ENCODE results near the gene SMCO4.
"Not testable (repeated sequence)": the region's sequence is repeated elsewhere in the genome, so short reads cannot be mapped to it uniquely, and the experiment has no call there.

Gene SMCO4

GRCh38 chr11:93559681-93560080 lies 16.5 kb upstream of the SMCO4 start:
- no peak for DNase-seq

- no peak for DNase-seq
Measured at GRCh38 chr11:93552874-93553273, 9.7 kb upstream of the SMCO4 start.

- DNase-seq = no peak
Measured at GRCh38 chr11:93549976-93550375, 6.8 kb upstream of the SMCO4 start.

DNA sequence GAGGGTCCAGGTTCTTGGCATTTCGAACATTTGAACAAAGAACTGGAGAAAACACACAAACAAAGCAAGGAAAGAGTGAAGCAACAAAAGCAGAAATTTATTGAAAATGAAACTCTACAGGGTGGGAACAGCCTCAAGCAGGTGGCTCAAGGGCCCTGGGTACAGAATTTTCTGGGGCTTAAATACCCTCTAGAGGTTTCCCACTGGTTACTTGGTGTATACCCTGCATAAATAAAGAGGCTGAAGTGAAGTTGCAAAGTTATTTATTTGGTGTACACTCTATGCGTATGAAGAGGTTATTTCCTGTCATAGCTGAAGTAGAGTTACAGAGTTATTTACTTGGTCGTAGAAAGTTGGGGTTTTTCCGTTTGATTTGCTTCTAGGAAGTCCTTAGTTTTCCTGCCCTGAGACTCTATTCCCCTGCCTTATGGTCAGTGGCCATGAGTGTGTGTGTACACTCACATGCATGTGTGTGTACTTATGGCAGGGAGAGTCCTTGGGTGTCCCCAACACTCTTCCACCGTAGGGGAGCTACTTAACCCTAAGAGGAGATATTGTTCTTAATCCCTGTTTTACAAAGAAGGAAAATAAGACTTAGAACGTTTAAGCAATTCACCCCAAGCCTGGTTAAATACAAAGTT lies 5.6 kb upstream of the SMCO4 start:
- DNase-seq = no peak

DNA sequence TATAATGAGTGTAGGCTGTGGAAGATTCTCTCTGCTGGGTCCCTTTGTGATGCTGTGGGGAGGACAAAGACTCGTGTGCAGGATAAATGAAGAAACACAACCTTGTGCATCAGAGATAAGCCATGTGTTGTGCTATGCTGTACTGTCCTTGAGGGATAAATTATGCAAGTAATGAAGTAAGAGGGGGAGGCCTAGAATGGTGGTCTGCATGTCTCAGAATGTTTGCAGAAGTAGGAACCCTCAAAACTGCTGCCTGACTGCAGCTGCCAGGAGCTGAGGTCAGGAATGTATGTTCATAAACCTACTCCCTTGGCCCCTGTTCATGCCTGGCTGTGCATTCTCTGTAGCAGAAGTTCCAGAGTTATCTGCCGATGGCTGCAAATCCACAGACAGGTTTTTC lies 4.6 kb upstream of the SMCO4 start:
- DNase-seq = no peak

GRCh38 chr11:93547028-93547427 lies 3.8 kb upstream of the SMCO4 start:
- no peak for DNase-seq

GRCh38 chr11:93545566-93545965 lies 2.4 kb upstream of the SMCO4 start:
- no peak for DNase-seq

DNA sequence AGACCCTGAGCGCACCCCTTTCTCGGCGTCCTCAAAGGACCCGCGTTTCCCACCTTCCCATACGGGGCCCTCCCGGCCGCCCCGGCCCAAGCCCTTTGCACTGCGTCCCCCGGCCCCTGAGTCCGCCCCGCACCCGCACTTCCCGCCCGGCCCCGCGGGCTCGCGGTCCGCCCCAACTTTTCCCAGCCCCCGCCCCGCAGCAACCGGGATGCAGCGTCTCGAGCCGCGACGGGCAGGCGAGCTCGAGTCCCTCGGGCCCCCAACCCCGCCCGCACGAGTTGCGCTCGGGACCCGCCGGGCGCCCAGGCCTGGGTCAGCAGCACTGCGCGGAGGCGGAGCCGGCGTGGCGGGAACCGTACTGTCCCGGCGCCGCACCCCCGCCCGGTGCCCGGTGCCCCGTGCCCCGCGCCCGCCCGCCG lies 371 bp downstream of the SMCO4 start:
- no peak for DNase-seq

- peak; percentile 72 for DNase-seq
Measured at GRCh38 chr11:93541884-93542810, 1.0 kb downstream of the SMCO4 start.

DNA sequence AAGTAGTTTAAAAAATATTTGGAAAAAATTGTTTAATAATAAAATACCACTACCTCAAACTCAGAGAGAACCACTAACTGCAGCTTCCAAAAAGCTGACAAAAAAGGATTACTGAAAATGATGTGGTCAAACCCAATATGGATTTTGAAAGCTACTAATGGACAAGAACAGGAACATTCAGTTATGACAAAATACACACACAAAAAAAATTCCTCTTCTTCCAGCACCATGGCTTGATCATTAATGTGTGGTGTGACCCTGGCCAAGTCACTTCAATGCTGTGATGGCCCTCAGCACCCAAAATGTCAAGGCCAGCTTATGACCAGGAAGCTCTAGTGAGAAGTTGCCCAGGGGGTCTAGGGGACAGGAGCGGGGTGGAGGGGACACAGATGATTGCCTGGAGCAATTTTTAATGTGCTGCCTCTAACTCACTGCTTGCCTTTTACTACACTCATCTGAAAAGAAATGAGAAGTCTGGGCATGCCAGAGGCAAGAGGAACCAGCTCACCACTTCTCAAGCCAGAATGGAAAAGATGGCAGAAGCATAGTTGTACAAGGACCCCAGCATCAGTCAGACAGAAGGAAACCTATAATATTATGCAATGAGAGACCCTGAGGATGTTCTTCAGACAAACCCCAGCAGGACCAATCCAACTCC lies 2.2 kb downstream of the SMCO4 start:
- DNase-seq = no peak

GRCh38 chr11:93540337-93540736 lies 2.9 kb downstream of the SMCO4 start:
- DNase-seq = peak; percentile 27

DNA sequence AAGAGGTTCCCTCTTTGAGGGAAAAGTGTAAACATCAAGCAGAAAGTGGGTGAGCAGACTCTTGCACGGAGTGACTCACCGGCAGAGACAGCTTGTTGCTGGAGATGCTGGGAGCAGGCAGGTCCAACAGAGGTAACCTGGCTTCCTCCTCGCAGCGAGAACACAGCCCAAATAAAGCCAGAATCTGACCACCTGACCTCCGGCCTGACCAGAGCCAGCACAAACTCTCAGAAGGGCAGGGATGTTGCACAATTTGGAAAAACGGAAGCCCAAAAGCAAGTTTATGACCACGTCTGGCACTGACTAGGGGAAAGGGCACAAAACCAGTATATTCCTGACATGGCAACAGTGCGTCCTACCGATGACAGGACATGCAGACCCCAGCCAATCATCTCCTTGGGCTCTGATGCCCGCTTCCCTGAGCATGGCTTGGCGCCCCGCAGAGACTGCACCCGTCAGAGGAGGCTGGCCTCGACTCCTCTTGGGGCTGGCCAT lies 5.4 kb downstream of the SMCO4 start:
- no peak for DNase-seq

GRCh38 chr11:93537049-93537448 lies 6.1 kb downstream of the SMCO4 start:
- peak; percentile 69 for DNase-seq

DNA sequence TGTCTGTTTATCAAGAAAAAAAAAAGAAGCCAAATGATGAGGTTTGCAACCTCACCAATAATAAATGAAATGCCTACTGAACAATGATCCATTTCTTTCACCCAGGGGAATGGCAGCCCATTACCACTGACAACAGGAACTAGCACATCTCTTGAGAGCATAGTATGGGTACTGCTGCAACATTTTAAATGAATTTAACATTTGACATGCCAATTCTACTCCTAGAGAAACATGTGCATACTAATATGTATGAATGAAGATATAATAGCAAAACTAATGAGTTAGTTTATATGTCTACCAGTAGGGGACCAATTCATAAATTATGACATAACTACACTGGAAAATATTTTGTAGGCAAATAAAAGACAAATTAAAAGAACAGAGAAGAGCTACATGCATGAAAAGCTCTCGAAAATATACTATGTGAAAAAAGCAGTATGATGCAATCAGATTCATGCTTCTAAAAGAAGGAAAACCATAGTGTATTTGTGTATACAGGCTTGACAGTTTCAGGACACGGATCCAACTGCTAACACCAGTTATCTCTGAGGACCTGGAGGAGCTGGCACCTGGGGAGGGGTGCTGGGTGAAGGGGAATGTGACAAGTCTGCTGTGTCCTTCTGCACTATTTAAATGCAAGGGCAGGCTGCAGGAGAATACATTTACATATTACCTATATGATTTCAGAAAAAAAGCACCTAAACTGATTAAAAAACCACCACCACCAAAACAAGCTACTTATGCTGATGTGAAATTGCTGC lies 6.9 kb downstream of the SMCO4 start:
- DNase-seq = no peak

DNA sequence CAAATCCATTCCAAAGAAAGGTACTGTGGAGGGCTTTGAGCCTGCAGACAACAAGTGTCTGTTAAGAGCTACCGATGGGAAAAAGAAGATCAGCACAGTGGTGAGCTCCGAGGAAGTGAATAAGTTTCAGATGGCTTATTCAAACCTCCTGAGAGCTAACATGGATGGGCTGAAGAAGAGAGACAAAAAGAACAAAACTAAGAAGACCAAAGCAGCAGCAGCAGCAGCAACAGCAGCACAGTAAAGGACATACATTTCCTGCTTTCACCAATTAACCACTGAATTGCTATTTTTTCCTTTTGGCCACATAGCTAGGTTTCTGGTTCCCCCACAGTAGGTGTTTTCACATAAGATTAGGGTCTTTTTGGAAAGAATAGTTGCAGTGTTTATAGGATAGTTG lies 7.6 kb downstream of the SMCO4 start:
- not testable (repeated sequence) for DNase-seq

DNA sequence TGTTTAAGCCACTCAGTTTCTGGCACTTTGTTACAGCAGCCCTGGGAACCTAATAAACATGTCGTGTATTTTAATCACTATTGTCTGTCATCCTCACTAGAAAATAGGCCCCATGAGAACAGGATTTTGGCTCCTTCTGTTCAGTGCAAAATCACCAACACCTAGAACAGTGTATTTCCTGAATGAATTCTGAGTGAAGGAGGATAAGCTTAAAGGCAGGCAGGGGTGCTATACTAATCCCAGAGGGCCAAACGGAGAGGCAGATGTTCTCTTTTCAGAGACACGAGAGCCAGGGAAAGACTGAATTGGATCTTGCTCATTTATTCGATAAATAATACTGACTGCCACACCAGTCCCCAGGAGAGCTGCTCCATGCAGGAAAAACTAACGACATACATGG lies 10.4 kb downstream of the SMCO4 start:
- DNase-seq = no peak

DNA sequence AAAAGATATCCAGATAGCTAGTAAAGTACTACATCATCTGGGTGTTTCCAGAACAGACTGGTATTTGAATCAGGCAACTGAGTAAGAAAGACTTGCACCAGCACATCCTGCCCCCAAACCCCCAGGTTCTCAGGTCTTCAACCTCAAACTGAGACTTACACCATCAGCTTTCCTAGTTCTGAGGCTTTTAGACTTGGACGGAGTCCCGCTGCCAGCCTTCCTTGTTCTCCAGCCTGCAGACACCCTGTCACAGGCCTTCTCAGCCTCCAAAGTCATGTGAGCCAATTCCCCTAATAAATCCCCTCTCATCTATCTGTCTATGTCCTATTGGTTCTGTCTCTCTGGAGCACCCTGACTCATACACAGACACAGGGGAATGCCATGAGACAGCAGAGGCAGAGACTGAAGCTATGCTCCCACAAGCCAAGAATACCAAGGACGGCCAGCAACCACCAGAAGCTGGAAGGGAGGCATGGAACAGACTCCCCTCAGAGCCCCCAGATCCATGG lies 10.9 kb downstream of the SMCO4 start:
- DNase-seq = no peak

DNA sequence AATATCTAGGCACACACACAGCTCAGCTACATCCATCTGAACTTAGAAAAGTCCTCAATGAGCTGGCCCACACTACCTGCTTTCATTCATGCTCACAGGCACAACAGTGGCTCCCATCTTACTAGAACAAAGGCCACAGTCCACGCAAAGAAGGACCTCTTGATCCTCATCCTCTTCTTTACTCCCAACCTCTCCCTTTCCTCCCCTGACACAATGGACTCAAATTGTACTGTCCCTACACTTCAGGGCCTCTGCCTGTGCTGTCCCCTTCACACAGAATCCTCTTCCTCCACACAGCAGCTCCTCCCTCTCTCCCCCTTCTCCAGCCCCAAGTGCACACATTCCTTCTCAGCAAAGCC lies 12.7 kb downstream of the SMCO4 start:
- no peak for DNase-seq

DNA sequence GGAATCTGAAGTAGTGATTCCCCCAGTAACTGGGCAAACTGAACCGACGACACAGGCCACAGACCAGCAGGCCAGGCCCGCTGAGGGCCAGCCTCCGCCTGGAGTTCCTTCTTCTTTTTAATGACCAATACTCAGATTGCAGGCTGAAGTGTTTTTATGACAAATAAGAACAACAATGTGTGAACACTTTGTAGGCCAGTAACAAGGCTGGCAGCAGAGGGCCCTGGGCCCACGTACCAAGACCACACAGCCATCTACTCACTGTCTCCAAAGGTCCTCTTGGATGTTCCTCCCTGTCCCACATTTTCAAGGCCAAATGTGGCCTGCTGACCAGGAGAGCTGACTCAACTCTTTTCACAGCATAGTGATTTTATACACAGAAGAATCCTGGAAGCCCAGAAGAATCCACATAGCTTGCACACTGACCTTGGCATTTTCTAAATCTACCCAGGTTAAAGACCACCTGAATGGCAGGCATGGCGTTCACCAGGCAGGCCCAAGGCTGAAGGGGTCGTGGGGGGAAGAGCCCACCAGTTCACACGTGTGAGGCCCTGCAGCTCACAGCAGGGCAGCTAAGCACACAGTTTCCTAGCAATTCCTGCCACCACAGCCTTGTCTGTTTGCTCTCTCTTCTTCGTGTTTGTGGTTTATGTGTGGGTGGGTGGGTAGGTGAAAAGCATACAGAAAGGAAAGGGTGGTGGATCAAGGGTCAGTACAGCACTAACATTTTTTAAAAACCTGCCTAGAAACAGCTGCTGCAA lies 13.3 kb downstream of the SMCO4 start:
- no peak for DNase-seq

- no peak for DNase-seq
Measured at GRCh38 chr11:93528757-93529645, 14.2 kb downstream of the SMCO4 start.

DNA sequence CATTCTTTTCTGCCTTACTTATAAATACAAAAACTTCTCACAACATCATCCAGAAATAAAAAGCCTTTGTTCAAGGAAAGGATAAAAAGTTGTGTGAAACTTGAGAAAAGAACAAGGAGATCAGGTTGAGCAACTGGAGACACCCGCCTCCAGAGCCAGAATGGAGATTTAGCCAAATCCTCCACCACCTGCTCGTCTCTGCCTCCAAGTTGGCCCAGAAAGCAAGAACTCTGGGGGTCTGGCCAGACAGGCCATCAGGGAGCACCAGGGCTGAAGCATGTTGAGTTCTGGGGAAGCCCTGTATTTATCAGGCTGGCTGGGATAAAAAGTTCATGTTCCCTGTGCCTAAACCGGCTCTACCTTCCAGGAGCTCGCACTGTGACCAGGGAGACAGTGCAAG lies 14.9 kb downstream of the SMCO4 start:
- DNase-seq = no peak

All from DMS79 treated with DMSO at 0.1 percent for 48 hours (cell line).